NCI-H2171 treated with DMSO at 0.1 percent for 48 hours (cell line): ENCODE measurements around the gene C20orf204.

Experiments used
- DNase-seq: peaks from one replicate; lab custom pipeline; 2025; lab: John Stamatoyannopoulos, UW

The C20orf204 gene

GRCh38 chr20:64027981-64028685 is 7.8 kb upstream of the C20orf204 start:
- DNase-seq = no peak

- DNase-seq = no peak
Measured at GRCh38 chr20:64029293-64030117, 6.5 kb upstream of the C20orf204 start.

GRCh38 chr20:64030371-64031134 is 5.4 kb upstream of the C20orf204 start:
- no peak for DNase-seq

- DNase-seq = no peak
Measured at GRCh38 chr20:64031822-64032314, 4.1 kb upstream of the C20orf204 start.

GRCh38 chr20:64032706-64033624 is 3.0 kb upstream of the C20orf204 start:
- no peak for DNase-seq

GRCh38 chr20:64033981-64034493 is 1.9 kb upstream of the C20orf204 start:
- DNase-seq = no peak

GRCh38 chr20:64035066-64035932 is 683 bp upstream of the C20orf204 start:
- peak; percentile 8 for DNase-seq

GRCh38 chr20:64036346-64037198 is 590 bp downstream of the C20orf204 start:
- peak; percentile 59 for DNase-seq

GRCh38 chr20:64037199-64037497 is 1.2 kb downstream of the C20orf204 start:
- no peak for DNase-seq

- DNase-seq = peak; percentile 88
Measured at GRCh38 chr20:64037498-64038213, 1.7 kb downstream of the C20orf204 start.

GRCh38 chr20:64038224-64038564 is 2.2 kb downstream of the C20orf204 start:
- peak; percentile 64 for DNase-seq

GRCh38 chr20:64038565-64039292 is 2.7 kb downstream of the C20orf204 start:
- peak; percentile 87 for DNase-seq

GRCh38 chr20:64039293-64040160 is 3.5 kb downstream of the C20orf204 start:
- peak; percentile 53 for DNase-seq

GRCh38 chr20:64040231-64041039 is 4.5 kb downstream of the C20orf204 start:
- DNase-seq = no peak

- peak; percentile 72 for DNase-seq
Measured at GRCh38 chr20:64041040-64041780, 5.2 kb downstream of the C20orf204 start.

- peak; percentile 47 for DNase-seq
Measured at GRCh38 chr20:64041781-64042053, 5.7 kb downstream of the C20orf204 start.
